Liver (tissue), 9 donors: ENCODE data around the gene ABCA3. TPM values are rescaled to one million over a fixed set of nuclear protein-coding genes. Genes with fewer than 3 reads are reported as not detected.

ENCODE experiments used
- DNase-seq: peaks from one replicate; pipeline ENCODE4 v3.0.0-alpha.2; 2017; ENCODE audit warnings: low spot score
- H3K27ac ChIP-seq, 2 donors: one replicate each; pipeline ENCODE4 v1.7.0; 2013; ENCODE audit warnings: inconsistent platforms in 2 of 2, low read length in 2 of 2, control low read depth in 1 of 2, low read depth in 1 of 2, mild to moderate bottlenecking in 1 of 2
- H3K27me3 ChIP-seq, 4 donors: one replicate each; pipeline versions ENCODE4 v1.6.1 to v1.7.0; 2013; ENCODE audit warnings: low read length in 3 of 4, inconsistent platforms in 1 of 4, mild to moderate bottlenecking in 1 of 4, moderate library complexity in 1 of 4; ENCODE audit not compliant: control insufficient read depth in 4 of 4, insufficient read depth in 4 of 4
- H3K36me3 ChIP-seq, 4 donors: one replicate each; pipeline versions ENCODE4 v1.6.1 to v1.7.0; 2013; ENCODE audit warnings: low read length in 3 of 4, mild to moderate bottlenecking in 3 of 4, low read depth in 1 of 4, moderate library complexity in 1 of 4; ENCODE audit not compliant: control insufficient read depth in 4 of 4, insufficient read depth in 3 of 4
- H3K4me1 ChIP-seq, 4 donors: one replicate each; pipeline versions ENCODE4 v1.6.1 to v1.7.0; 2013; ENCODE audit warnings: low read length in 3 of 4, mild to moderate bottlenecking in 3 of 4, moderate library complexity in 1 of 4; ENCODE audit not compliant: control insufficient read depth in 4 of 4, insufficient read depth in 4 of 4
- H3K4me3 ChIP-seq, 3 donors: one replicate each; pipeline versions ENCODE4 v1.6.1 to v1.7.0; 2013; ENCODE audit warnings: low read length in 3 of 3, control low read depth in 1 of 3, low read depth in 1 of 3, mild to moderate bottlenecking in 1 of 3
- H3K9ac ChIP-seq, 2 donors: one replicate each; pipeline ENCODE4 v1.7.0; 2013; ENCODE audit warnings: low read length in 2 of 2, mild to moderate bottlenecking in 2 of 2, moderate library complexity in 2 of 2, control low read depth in 1 of 2, low read depth in 1 of 2
- H3K9me3 ChIP-seq, 4 donors: one replicate each; pipeline versions ENCODE4 v1.6.1 to v1.7.0; 2013; ENCODE audit warnings: low read length in 3 of 4; ENCODE audit not compliant: control insufficient read depth in 4 of 4
- EGR1 ChIP-seq, 2 donors: IDR thresholded peaks; 2 replicates each; pipeline ENCODE4 v1.6.1; 2016 to 2018; ENCODE audit warnings: antibody characterized with exemption in 2 of 2, low read depth in 2 of 2
- FOXA1 ChIP-seq: IDR thresholded peaks from 2 replicates; pipeline ENCODE4 v1.6.1; 2016; ENCODE audit warnings: antibody characterized with exemption
- FOXA2 ChIP-seq: IDR thresholded peaks from 2 replicates; pipeline ENCODE4 v1.6.1; 2016; ENCODE audit warnings: antibody characterized with exemption
- GABPA ChIP-seq, 2 donors: IDR thresholded peaks in 1 of 2; conservative IDR thresholded peaks in 1 of 2; 2 replicates each; pipeline ENCODE4 v1.6.1; 2016; ENCODE audit warnings: antibody characterized with exemption in 2 of 2, mild to moderate bottlenecking in 1 of 2, moderate library complexity in 1 of 2
- HNF4A ChIP-seq, 2 donors: conservative IDR thresholded peaks; 2 replicates each; pipeline ENCODE4 v1.6.1; 2016; ENCODE audit warnings: antibody characterized with exemption in 2 of 2, mild to moderate bottlenecking in 2 of 2
- HNF4G ChIP-seq: IDR thresholded peaks from 2 replicates; pipeline ENCODE4 v1.6.1; 2016; ENCODE audit warnings: antibody characterized with exemption
- JUND ChIP-seq, 2 donors: IDR thresholded peaks; 2 replicates each; pipeline ENCODE4 v1.6.1; 2016; ENCODE audit warnings: antibody characterized with exemption in 2 of 2
- NR2F2 ChIP-seq: IDR thresholded peaks from 2 replicates; pipeline ENCODE4 v1.6.1; 2016; ENCODE audit warnings: antibody characterized with exemption
- RAD21 ChIP-seq, 2 donors: IDR thresholded peaks; 2 replicates each; pipeline ENCODE4 v1.6.1; 2016; ENCODE audit warnings: antibody characterized with exemption in 2 of 2, mild to moderate bottlenecking in 2 of 2
- RXRA ChIP-seq, 2 donors: IDR thresholded peaks; 2 replicates each; pipeline ENCODE4 v1.6.1; 2017 to 2018; ENCODE audit warnings: antibody characterized with exemption in 2 of 2, mild to moderate bottlenecking in 1 of 2
- SP1 ChIP-seq: IDR thresholded peaks from 2 replicates; pipeline ENCODE4 v1.6.1; 2018; ENCODE audit warnings: antibody characterized with exemption, mild to moderate bottlenecking
- TAF1 ChIP-seq: conservative IDR thresholded peaks from 2 replicates; pipeline ENCODE4 v1.6.1; 2016; ENCODE audit warnings: antibody characterized with exemption, mild to moderate bottlenecking
- ZBTB33 ChIP-seq: IDR thresholded peaks from 2 replicates; pipeline ENCODE4 v1.6.1; 2016; ENCODE audit warnings: antibody characterized with exemption
- WGBS: extraction: QIAGEN DNeasy Blood & Tissue Kit; methylation state at CpG from one replicate; pipeline ENCODE4 v1.1.7; 2013; 5-methylcytosine and 5-hydroxymethylcytosine counted together
- polyA plus RNA-seq, 2 donors: library from polyadenylated mRNA; stranded (reverse) in 1 of 2; unstranded in 1 of 2; fragments of 200-250 nt in 1 of 2; fragments of >200 nt in 1 of 2; fragmentation: Nextera tagmentation in 1 of 2; extraction: Ambion mirVana in 1 of 2; gene quantifications; one replicate each; pipeline versions ENCODE4 v1.2.1 to v1.2.3, GENCODE V29; 2013 to 2015
- total RNA-seq, 2 donors: library from RNA; depleted of rRNA; stranded (reverse); fragments of >200 nt; gene quantifications; one replicate each; pipeline ENCODE4 v1.2.3, GENCODE V29; 2014
- TF ChIP-seq, protein P1 (sequence below): IDR thresholded peaks from 2 replicates; pipeline ENCODE4 v1.6.1; 2016; ENCODE audit warnings: antibody characterized with exemption
- TF ChIP-seq, protein P2 (sequence below): IDR thresholded peaks from 2 replicates; pipeline ENCODE4 v1.6.1; 2016; ENCODE audit warnings: antibody characterized with exemption
- TF ChIP-seq, protein P3 (sequence below): IDR thresholded peaks from 2 replicates; pipeline ENCODE4 v1.6.1; 2016; ENCODE audit warnings: antibody characterized with exemption, mild to moderate bottlenecking
- donor health status: healthy.
- donor health status: healthy.
- donor health status: healthy.
- donor health status: healthy.
- donor health status: healthy.

ABCA3 gene
- total and polyA plus RNA-seq, 4 donors = 0.47 to 1.1 (median 0.77) TPM

- no peaks in the 10 kb centered on the region for H3K9me3 ChIP-seq
- no peaks in the 10 kb centered on the region for H3K36me3 ChIP-seq
- H3K9ac ChIP-seq = no peak overlapping the region
- H3K4me3 ChIP-seq = no peak overlapping the region
- 87% methylated on average over 26 of the region's 26 CpGs for WGBS
- H3K27ac ChIP-seq = no peak overlapping the region
- DNase-seq = no peak
- TF ChIP-seq HNF4G = no peak
- no peak for TF ChIP-seq SP1
- no peak for TF ChIP-seq RAD21 (IDR thresholded peaks at IDR 0.05)
- no peak for TF ChIP-seq TAF1
- TF ChIP-seq ZBTB33 = no peak
- TF ChIP-seq NR2F2 = no peak
- no peak for TF ChIP-seq GABPA (IDR thresholded peaks at IDR 0.05 in 1 of 2, conservative IDR thresholded peaks at IDR 0.05 in 1 of 2)
- TF ChIP-seq RXRA (IDR thresholded peaks at IDR 0.05) = no peak
- no peak for TF ChIP-seq EGR1 (IDR thresholded peaks at IDR 0.05; ENCODE audit: low read depth in 2 of 2)
- TF ChIP-seq, protein P1, sequence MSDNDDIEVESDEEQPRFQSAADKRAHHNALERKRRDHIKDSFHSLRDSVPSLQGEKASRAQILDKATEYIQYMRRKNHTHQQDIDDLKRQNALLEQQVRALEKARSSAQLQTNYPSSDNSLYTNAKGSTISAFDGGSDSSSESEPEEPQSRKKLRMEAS = no peak
- TF ChIP-seq, protein P2, sequence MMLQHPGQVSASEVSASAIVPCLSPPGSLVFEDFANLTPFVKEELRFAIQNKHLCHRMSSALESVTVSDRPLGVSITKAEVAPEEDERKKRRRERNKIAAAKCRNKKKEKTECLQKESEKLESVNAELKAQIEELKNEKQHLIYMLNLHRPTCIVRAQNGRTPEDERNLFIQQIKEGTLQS = no peak
- TF ChIP-seq FOXA1 = no peak
- TF ChIP-seq, protein P3, sequence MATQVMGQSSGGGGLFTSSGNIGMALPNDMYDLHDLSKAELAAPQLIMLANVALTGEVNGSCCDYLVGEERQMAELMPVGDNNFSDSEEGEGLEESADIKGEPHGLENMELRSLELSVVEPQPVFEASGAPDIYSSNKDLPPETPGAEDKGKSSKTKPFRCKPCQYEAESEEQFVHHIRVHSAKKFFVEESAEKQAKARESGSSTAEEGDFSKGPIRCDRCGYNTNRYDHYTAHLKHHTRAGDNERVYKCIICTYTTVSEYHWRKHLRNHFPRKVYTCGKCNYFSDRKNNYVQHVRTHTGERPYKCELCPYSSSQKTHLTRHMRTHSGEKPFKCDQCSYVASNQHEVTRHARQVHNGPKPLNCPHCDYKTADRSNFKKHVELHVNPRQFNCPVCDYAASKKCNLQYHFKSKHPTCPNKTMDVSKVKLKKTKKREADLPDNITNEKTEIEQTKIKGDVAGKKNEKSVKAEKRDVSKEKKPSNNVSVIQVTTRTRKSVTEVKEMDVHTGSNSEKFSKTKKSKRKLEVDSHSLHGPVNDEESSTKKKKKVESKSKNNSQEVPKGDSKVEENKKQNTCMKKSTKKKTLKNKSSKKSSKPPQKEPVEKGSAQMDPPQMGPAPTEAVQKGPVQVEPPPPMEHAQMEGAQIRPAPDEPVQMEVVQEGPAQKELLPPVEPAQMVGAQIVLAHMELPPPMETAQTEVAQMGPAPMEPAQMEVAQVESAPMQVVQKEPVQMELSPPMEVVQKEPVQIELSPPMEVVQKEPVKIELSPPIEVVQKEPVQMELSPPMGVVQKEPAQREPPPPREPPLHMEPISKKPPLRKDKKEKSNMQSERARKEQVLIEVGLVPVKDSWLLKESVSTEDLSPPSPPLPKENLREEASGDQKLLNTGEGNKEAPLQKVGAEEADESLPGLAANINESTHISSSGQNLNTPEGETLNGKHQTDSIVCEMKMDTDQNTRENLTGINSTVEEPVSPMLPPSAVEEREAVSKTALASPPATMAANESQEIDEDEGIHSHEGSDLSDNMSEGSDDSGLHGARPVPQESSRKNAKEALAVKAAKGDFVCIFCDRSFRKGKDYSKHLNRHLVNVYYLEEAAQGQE = no peak
- no peak for TF ChIP-seq HNF4A (conservative IDR thresholded peaks at IDR 0.05)
- no peaks in the 10 kb centered on the region for H3K27me3 ChIP-seq
- H3K4me1 ChIP-seq = no peaks in the 10 kb centered on the region
Observed at GRCh38 chr16:2278956-2279800, 61.4 kb downstream of the ABCA3 start.

DNA sequence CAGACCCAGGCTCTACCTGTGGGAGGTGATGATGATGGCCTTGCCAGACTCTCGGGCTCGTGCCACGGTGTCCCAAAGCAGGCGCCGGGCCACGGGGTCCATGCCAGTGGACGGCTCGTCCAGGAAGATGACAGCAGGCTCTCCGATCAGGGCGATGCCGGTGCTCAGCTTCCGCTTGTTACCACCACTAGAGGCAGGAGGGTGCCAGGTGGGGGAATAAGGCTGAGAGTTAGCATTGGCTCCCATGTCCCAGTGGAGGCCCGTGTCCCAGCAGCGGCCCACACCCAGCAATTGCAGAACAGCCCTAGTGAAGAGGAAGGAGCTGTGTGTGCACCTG is 62.3 kb downstream of the ABCA3 start:
- Histone ChIP-seq H3K27me3 (no peaks in the 10 kb centered on the region), H3K4me3 (no peak overlapping the region), H3K27ac (no peak overlapping the region), H3K36me3 (no peaks in the 10 kb centered on the region), H3K9me3 (no peaks in the 10 kb centered on the region), H3K9ac (no peak overlapping the region), H3K4me1 (no peaks in the 10 kb centered on the region)
- DNase-seq = no peak
- WGBS = 81% methylated on average over 14 of the region's 14 CpGs
- TF ChIP-seq JUND (IDR thresholded peaks at IDR 0.05) (no peak), RAD21 (IDR thresholded peaks at IDR 0.05) (no peak), RXRA (IDR thresholded peaks at IDR 0.05) (no peak), ZBTB33 (no peak), HNF4A (conservative IDR thresholded peaks at IDR 0.05) (no peak), EGR1 (IDR thresholded peaks at IDR 0.05; ENCODE audit: low read depth in 2 of 2) (no peak), FOXA2 (no peak), FOXA1 (no peak), HNF4G (no peak)
